ENCODE data around the gene TSPAN10. TPM values are rescaled to one million over a fixed set of nuclear protein-coding genes. Genes with fewer than 3 reads are reported as not detected.
"Not testable (repeated sequence)": the region's sequence is repeated elsewhere in the genome, so short reads cannot be mapped to it uniquely, and the experiment has no call there.

TSPAN10 gene
- total RNA-seq, 4 donors from 2014 or later: not detected

DNA sequence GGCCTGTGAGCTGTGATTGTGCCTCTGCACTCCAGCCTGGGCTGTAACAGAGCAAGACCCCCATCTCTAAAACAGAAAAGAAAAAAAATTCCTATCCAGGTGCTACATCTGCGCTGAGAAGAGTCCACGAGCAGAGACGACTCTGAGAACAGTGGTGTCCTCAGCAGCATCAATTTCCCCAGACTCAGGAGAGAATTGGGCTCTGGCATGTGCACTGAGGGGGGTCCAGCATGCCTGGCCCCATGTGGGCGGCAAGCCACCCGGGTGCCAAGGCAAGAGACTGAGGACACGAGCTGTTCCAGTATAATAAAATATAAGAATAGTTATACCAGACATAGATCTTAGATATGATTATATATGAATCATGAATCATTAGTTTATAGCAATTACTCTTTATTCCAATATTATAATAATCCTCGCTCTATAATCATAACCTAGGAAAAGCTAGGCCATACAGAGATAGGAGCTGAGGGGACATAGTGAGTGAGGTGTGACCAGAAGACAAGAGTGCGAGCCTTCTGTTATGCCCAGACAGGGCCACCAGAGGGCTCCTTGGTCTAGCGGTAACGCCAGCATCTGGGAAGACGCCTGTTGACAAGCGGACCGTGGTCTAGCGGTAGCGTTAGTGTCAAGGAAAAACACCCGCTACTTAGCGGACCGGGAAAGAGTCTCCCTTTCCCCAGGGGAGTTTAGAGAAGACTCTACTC, 38.7 kb downstream of the TSPAN10 start:
- H3K27me3 ChIP-seq, H3K4me3 ChIP-seq, H3K27ac ChIP-seq, H3K9me3 ChIP-seq, H3K4me1 ChIP-seq, DNase-seq: not testable (repeated sequence)
- TF ChIP-seq, protein P1, sequence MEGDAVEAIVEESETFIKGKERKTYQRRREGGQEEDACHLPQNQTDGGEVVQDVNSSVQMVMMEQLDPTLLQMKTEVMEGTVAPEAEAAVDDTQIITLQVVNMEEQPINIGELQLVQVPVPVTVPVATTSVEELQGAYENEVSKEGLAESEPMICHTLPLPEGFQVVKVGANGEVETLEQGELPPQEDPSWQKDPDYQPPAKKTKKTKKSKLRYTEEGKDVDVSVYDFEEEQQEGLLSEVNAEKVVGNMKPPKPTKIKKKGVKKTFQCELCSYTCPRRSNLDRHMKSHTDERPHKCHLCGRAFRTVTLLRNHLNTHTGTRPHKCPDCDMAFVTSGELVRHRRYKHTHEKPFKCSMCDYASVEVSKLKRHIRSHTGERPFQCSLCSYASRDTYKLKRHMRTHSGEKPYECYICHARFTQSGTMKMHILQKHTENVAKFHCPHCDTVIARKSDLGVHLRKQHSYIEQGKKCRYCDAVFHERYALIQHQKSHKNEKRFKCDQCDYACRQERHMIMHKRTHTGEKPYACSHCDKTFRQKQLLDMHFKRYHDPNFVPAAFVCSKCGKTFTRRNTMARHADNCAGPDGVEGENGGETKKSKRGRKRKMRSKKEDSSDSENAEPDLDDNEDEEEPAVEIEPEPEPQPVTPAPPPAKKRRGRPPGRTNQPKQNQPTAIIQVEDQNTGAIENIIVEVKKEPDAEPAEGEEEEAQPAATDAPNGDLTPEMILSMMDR (IDR thresholded peaks at IDR 0.05): peak; percentile 24 to 73 (median 64)
- peaks cover 0 to 36% (median 0%) of the 10 kb centered on the region in 3 donors for H3K36me3 ChIP-seq

DNA sequence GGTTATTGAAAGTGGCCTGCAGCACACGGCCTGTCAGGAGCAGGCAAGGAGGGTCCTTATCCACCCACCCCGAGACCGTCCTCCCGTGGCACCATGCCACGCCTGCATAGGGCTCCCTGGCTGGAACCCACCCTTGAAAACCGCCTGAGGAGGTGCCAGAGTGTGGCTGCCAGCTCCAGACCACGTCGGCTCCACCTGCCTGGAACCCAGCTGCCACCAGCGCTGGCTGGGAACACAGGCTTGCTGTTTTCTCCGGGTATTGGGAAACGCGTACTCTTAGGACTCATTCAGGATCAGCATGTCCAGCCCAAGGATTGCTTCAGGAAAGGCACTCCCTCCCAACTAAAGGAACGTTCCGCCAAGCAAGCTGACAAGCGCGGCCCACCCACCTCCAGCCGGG, 39.9 kb downstream of the TSPAN10 start:
- Histone ChIP-seq H3K4me3 (no peak overlapping the region), H3K9me3 (no peaks in the 10 kb centered on the region), H3K36me3 (peaks cover 0 to 29% (median 0%) of the 10 kb centered on the region in 3 donors), H3K27me3 (no peaks in the 10 kb centered on the region), H3K4me1 (peaks cover 0 to under 1% (median 0%) of the 10 kb centered on the region in 4 donors), H3K27ac (no peak overlapping the region)
- no peak for DNase-seq
- TF ChIP-seq, protein P1 (IDR thresholded peaks at IDR 0.05): no peak
- no peak for TF ChIP-seq POLR2A (IDR thresholded peaks at IDR 0.05)

DNA sequence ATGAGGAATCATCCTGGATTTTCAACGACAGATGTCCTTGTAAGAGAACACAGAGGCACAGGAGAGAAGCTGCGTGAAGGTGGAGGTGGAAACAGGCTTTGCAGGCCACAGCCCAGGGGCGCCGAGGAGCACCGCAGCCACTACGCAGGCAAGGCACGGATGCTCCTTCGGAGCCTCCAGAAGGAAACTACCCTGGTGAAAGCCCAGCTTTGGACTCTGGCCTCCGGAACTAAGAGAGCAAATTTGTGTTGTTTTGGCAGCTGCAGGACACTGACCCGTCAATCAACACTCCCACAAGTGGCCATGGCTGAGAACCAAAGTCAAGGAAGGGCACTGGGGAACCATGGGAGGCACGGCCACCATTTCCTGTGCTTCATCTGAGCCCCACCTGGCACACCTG, 43.2 kb downstream of the TSPAN10 start:
- peaks cover 0 to 7% (median 0%) of the 10 kb centered on the region in 3 donors for H3K36me3 ChIP-seq
- TF ChIP-seq, protein P1 (IDR thresholded peaks at IDR 0.05): no peak
- TF ChIP-seq POLR2A (IDR thresholded peaks at IDR 0.05): no peak
- H3K27me3 ChIP-seq: no peaks in the 10 kb centered on the region
- no peaks in the 10 kb centered on the region for H3K9me3 ChIP-seq
- DNase-seq: peak in 1 of 3 donors; percentile 45
- H3K4me3 ChIP-seq: no peak overlapping the region
- no peak overlapping the region for H3K27ac ChIP-seq
- H3K4me1 ChIP-seq: peaks cover 0 to 18% (median 13%) of the 10 kb centered on the region in 4 donors

DNA sequence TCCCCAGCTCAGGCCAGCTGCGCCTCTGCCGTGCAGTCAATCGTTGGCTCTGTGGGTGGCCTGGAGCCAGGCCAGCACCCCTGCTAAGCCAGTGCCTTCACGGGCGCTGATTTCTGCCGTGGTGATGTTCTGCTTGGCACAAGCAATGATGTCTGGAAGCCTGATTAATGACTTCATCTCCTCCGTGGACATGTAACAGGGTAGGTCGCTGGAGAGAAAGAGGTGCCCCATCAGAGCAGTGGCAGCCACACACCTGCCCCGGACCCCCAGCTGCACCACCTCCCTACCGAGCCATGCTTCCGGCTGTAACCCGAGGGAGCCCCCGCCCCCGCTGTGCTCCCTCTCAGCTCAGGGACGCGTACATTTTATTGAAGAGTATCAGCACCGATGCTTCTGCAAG, 44.7 kb downstream of the TSPAN10 start:
- Histone ChIP-seq H3K4me1 (peaks cover 0 to 26% (median 20%) of the 10 kb centered on the region in 4 donors), H3K27ac (no peak overlapping the region), H3K9me3 (no peaks in the 10 kb centered on the region), H3K27me3 (no peaks in the 10 kb centered on the region), H3K36me3 (peaks cover 0 to 18% (median 0%) of the 10 kb centered on the region in 3 donors), H3K4me3 (no peak overlapping the region)
- no peak for TF ChIP-seq POLR2A (IDR thresholded peaks at IDR 0.05)
- TF ChIP-seq, protein P1 (IDR thresholded peaks at IDR 0.05): no peak
- peak in 1 of 3 donors; percentile 44 for DNase-seq

DNA sequence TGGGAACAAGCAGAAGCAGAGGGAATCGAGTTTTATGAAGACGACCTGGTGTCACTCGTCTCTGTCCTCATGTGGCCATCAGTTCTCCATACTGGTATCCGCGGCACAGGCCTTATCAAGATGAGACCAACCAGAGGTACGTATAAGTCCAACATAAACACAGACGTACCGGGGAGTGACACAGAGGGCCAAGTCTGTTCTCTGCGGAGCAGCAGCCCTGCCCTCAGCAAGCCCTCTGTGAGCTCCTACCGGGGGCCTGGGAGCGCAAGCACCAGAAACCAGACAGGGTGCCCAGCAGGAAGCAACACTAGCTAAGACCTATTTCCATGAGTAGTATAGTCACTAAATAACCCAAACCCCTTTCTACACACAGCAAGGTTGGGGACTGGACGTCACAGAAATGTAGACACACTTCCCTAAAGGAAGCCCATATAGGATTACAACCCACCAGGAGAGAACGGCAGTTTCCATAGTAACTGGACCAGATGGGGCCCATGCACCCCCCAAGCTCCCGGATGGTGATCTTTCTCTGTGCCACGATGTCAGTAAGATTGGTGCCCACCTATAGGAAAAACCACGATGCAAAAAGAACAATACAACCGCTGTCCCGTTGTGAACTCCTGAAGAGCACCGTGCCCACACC, 45.7 kb downstream of the TSPAN10 start:
- H3K4me1 ChIP-seq: peaks cover 0 to 26% (median 20%) of the 10 kb centered on the region in 4 donors
- peaks cover 0 to 28% (median 0%) of the 10 kb centered on the region in 3 donors for H3K36me3 ChIP-seq
- peak in 1 of 3 donors; percentile 37 for DNase-seq
- TF ChIP-seq, protein P1 (IDR thresholded peaks at IDR 0.05): no peak
- TF ChIP-seq POLR2A (IDR thresholded peaks at IDR 0.05): no peak
- peak overlapping the region; percentile 90 to 99 (median 97) for H3K4me3 ChIP-seq
- no peaks in the 10 kb centered on the region for H3K27me3 ChIP-seq
- no peaks in the 10 kb centered on the region for H3K9me3 ChIP-seq
- H3K27ac ChIP-seq: peak overlapping the region; percentile 80 to 89 (median 88)
